ENCODE data around the gene RPLP2.

The RPLP2 gene

DNA sequence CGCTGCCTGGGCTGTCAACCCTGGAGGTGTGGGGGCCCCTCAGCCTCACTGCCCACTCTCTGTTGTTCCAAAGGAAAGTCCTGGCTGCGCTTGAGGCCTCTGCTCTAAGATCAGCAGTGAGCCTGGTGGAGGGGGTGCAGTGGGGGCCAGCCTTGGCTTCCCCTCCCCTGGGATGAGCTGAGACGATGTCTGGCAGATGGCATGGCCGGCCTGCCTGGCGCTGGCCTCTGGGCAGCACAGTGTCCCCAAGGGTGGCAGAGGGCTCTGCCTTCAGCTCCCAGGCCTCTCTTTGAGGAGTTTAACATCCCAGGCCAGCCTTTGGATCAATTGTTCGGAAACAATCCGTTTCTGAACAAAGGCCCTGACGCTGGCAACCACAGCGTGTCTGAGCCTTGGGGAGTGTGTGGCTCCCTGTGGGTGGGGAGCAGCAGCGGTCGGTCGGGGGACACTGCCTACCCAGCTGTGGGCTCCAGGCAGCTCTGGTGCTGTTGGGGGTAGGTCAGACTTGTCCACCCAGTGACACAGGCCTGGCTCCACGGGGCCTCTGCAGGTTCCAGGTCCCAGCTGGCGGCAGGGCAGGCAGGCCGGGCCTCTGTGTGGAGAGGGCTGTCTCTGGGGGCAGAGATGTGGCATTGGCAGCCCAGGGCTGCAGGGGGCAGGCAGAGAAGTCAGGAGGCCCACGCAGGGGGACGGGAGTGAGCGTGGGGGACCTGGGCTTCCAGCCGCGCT is 45.0 kb downstream of the RPLP2 start:
- TF ChIP-seq MYC (IDR thresholded peaks at IDR 0.05; ENCODE audit: low read depth, low read length) (no peak), POLR2A (IDR thresholded peaks at IDR 0.05; ENCODE audit: extremely low read depth, insufficient read length) (no peak)
- TF ChIP-seq, protein P1, sequence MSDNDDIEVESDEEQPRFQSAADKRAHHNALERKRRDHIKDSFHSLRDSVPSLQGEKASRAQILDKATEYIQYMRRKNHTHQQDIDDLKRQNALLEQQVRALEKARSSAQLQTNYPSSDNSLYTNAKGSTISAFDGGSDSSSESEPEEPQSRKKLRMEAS (IDR thresholded peaks at IDR 0.05; ENCODE audit: low read depth, low read length) = no peak
- TF ChIP-seq, protein P2, sequence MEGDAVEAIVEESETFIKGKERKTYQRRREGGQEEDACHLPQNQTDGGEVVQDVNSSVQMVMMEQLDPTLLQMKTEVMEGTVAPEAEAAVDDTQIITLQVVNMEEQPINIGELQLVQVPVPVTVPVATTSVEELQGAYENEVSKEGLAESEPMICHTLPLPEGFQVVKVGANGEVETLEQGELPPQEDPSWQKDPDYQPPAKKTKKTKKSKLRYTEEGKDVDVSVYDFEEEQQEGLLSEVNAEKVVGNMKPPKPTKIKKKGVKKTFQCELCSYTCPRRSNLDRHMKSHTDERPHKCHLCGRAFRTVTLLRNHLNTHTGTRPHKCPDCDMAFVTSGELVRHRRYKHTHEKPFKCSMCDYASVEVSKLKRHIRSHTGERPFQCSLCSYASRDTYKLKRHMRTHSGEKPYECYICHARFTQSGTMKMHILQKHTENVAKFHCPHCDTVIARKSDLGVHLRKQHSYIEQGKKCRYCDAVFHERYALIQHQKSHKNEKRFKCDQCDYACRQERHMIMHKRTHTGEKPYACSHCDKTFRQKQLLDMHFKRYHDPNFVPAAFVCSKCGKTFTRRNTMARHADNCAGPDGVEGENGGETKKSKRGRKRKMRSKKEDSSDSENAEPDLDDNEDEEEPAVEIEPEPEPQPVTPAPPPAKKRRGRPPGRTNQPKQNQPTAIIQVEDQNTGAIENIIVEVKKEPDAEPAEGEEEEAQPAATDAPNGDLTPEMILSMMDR (IDR thresholded peaks at IDR 0.05; ENCODE audit: low read depth, low read length) = no peak
- H3K4me3 ChIP-seq (ENCODE audit: low read depth, low read length) = no peak overlapping the region
- no peak for DNase-seq (ENCODE audit: low read depth)

DNA sequence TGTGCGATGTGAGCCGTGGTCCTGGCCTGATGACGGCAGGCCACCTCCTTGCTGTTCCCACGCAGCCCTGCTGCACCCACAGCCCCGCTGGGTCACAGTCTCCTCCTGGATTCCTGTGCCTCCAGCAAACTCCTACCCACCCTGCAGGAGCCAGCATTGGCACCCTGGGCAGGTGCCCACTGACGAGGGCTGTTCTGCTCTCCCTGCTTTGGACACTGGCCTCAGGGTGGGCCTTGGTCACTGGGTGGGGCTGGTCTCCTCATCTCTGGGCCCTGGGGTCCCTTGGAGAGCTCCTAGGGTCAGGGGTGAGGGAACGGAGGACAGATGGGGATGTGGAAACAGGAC is 45.5 kb downstream of the RPLP2 start:
- no peak overlapping the region for H3K4me3 ChIP-seq (ENCODE audit: low read depth, low read length)
- no peak for DNase-seq (ENCODE audit: low read depth)
- TF ChIP-seq, protein P2 (IDR thresholded peaks at IDR 0.05; ENCODE audit: low read depth, low read length) = no peak

DNA sequence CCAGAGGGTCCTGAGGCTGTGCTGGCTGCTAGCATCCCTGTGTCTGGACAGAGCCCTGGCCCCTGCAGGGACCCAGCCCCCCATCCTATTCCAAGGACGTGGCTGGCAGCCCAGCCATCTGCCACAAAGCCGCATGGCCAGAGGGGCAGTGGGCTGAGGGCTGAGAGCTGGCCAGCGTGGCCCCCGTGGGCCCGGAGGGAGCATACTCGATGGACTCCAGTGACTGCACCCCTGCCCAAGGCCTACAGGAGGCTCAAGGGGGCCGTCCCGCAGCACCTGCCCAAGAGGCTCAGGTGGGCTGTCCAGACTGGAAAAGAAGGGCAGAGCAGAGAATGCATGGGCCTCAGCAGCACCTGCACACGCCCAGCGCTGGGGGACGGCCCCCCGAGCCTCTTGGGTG is 46.0 kb downstream of the RPLP2 start:
- no peak for DNase-seq (ENCODE audit: low read depth)
- no peak for TF ChIP-seq POLR2A (IDR thresholded peaks at IDR 0.05; ENCODE audit: extremely low read depth, insufficient read length)
- TF ChIP-seq, protein P2 (IDR thresholded peaks at IDR 0.05; ENCODE audit: low read depth, low read length) = no peak
- H3K4me3 ChIP-seq (ENCODE audit: low read depth, low read length) = no peak overlapping the region

DNA sequence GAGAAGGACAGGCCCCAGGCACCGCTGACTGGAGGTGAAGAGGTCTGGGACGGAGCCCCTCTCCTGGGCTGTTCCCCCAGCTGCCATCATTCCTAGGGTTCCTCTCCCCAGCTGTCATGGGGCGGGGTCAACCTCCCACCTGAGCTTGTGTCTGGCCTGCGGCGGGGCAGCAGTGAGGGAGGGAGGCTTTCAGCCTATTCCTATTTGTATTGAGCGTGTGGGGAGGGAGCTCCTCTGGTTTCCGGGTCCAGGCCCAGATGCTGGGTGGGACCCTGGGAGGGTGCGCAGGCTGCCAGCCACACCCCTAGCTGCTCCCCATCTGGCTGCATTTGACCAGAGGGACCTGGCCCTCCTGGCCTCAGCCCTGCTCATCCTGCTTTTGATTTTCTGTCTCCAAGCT is 46.6 kb downstream of the RPLP2 start:
- DNase-seq (ENCODE audit: low read depth) = no peak
- TF ChIP-seq POLR2A (IDR thresholded peaks at IDR 0.05; ENCODE audit: extremely low read depth, insufficient read length) (no peak), MYC (IDR thresholded peaks at IDR 0.05; ENCODE audit: low read depth, low read length) (no peak)
- TF ChIP-seq, protein P1 (IDR thresholded peaks at IDR 0.05; ENCODE audit: low read depth, low read length) = no peak
- TF ChIP-seq, protein P2 (IDR thresholded peaks at IDR 0.05; ENCODE audit: low read depth, low read length) = no peak
- H3K4me3 ChIP-seq (ENCODE audit: low read depth, low read length) = no peak overlapping the region

DNA sequence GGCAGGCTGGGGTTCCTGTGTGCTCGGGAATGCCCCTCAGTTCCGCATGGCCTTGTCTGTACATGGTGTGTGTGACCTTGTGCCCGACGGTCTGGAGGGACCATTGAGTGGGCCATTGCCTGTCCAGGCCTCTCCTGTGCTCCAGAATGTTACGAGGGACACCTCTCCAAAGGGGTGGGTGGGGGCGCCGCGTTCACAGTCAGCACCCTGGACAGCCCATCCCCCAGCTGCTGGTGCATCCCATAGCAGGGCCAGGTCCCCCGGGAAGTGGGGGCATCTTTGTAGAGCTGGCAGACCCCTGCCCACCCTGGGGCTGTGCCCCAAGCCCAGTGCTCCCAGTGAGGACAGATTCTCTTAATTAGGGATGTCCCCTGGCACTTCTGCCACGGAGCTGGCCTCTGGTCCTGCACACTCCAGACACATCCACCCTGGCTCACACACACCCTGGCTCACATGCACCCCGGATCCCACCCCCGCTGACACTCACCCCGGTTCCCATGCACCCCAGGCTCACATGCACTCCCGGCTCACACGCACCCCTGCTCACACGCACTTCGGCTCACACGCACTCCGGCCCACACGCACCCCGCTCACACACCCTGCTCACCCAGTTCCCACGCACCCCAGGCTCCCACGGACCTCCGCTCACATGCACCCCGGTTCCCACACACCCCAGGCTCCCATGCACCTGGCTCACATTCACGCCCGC is 48.4 kb downstream of the RPLP2 start:
- TF ChIP-seq, protein P1 (IDR thresholded peaks at IDR 0.05; ENCODE audit: low read depth, low read length) = no peak
- no peak for TF ChIP-seq POLR2A (IDR thresholded peaks at IDR 0.05; ENCODE audit: extremely low read depth, insufficient read length)
- no peak for TF ChIP-seq MYC (IDR thresholded peaks at IDR 0.05; ENCODE audit: low read depth, low read length)
- TF ChIP-seq, protein P2 (IDR thresholded peaks at IDR 0.05; ENCODE audit: low read depth, low read length) = no peak
- no peak overlapping the region for H3K4me3 ChIP-seq (ENCODE audit: low read depth, low read length)
- no peak for DNase-seq (ENCODE audit: low read depth)

Measured in NB4 (cell line).